Body of pancreas (tissue), 4 donors: ENCODE data around the gene E2F3. TPM values are rescaled to one million over a fixed set of nuclear protein-coding genes. Genes with fewer than 3 reads are reported as not detected.

Experiments
- ATAC-seq: fragments of 150-250 bp; one replicate; pipeline ENCODE4 v1.9.1; 2016
- DNase-seq, 4 donors: peaks; one replicate each; pipeline ENCODE4 v3.0.0-alpha.2; 2019
- H3K27ac ChIP-seq, 4 donors: fragments of 200-600 bp; sonication (generic); 1 replicate in 3 of 4; 2 replicates in 1 of 4; pipeline versions ENCODE4 v1.5.1 to v1.6.1; 2016 to 2019; ENCODE audit warnings: mild to moderate bottlenecking in 1 of 4, mixed read lengths in 1 of 4, moderate library complexity in 1 of 4
- H3K27me3 ChIP-seq, 2 donors: fragments of 200-600 bp; sonication (generic); one replicate each; pipeline ENCODE4 v1.6.0; 2016; ENCODE audit warnings: mild to moderate bottlenecking in 1 of 2
- H3K36me3 ChIP-seq, 2 donors: fragments of 200-600 bp; sonication (generic); replicated peaks in 1 of 2; 2 replicates each; pipeline ENCODE4 v1.5.1; 2016; ENCODE audit warnings: low read depth in 2 of 2; ENCODE audit not compliant: insufficient read depth in 1 of 2
- H3K4me1 ChIP-seq: fragments of 200-600 bp; sonication (generic); one replicate; pipeline ENCODE4 v1.6.0; 2016
- H3K4me3 ChIP-seq, 2 donors: fragments of 200-600 bp; sonication (generic); 1 replicate in 1 of 2; 2 replicates in 1 of 2; pipeline ENCODE4 v1.5.1; 2016 to 2019
- H3K9me3 ChIP-seq, 3 donors: fragments of 200-600 bp; sonication (generic); 1 replicate in 2 of 3; 2 replicates in 1 of 3; pipeline ENCODE4 v1.5.1; 2016
- POLR2A ChIP-seq, 3 donors: fragments of 450-650 bp; IDR thresholded peaks; one replicate each; pipeline ENCODE4 v1.6.1; 2016; ENCODE audit warnings: antibody characterized with exemption in 3 of 3, mild to moderate bottlenecking in 2 of 3
- WGBS, 2 donors: methylation state at CpG; one replicate each; pipeline ENCODE4 v1.1.5; 2017; 5-methylcytosine and 5-hydroxymethylcytosine counted together
- intact Hi-C: fragments of 100-400 bp; cut with DNase I; formaldehyde crosslinking; loops from one replicate; pipeline ENCODE4 v1.15.1; 2023
- total RNA-seq, 2 donors: library from RNA; depleted of rRNA; stranded (reverse); fragments of >200 nt; gene quantifications; one replicate each; pipeline ENCODE4 v1.1.0, GENCODE V29; 2016
- TF ChIP-seq, protein P1 (sequence below), 7 experiments: fragments of 450-650 bp in 4 of 7; fragments of 200-600 bp in 3 of 7; sonication (generic) in 3 of 7; IDR thresholded peaks; one replicate each; pipeline ENCODE4 v1.5.1; 2016 to 2019; ENCODE audit warnings: antibody characterized with exemption in 7 of 7

E2F3 gene
- total RNA-seq, 2 donors from 2014 or later: 2.0 to 2.3 TPM

GRCh38 chr6:20413826-20414225, 12.1 kb downstream of the E2F3 start:
- DNase-seq: no peak
- 76 to 79% methylated on average over 3 of the region's 3 CpGs for WGBS, 2 donors
- intact Hi-C loops: no loop called here
- no peak for ATAC-seq
- H3K27me3 ChIP-seq: no peaks in the 10 kb centered on the region
- H3K4me1 ChIP-seq: no peaks in the 10 kb centered on the region
- TF ChIP-seq, protein P1, sequence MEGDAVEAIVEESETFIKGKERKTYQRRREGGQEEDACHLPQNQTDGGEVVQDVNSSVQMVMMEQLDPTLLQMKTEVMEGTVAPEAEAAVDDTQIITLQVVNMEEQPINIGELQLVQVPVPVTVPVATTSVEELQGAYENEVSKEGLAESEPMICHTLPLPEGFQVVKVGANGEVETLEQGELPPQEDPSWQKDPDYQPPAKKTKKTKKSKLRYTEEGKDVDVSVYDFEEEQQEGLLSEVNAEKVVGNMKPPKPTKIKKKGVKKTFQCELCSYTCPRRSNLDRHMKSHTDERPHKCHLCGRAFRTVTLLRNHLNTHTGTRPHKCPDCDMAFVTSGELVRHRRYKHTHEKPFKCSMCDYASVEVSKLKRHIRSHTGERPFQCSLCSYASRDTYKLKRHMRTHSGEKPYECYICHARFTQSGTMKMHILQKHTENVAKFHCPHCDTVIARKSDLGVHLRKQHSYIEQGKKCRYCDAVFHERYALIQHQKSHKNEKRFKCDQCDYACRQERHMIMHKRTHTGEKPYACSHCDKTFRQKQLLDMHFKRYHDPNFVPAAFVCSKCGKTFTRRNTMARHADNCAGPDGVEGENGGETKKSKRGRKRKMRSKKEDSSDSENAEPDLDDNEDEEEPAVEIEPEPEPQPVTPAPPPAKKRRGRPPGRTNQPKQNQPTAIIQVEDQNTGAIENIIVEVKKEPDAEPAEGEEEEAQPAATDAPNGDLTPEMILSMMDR (IDR thresholded peaks at IDR 0.05): no peak
- TF ChIP-seq POLR2A (IDR thresholded peaks at IDR 0.05): no peak
- H3K9me3 ChIP-seq: no peaks in the 10 kb centered on the region
- H3K4me3 ChIP-seq: no peak overlapping the region
- no peaks in the 10 kb centered on the region for H3K36me3 ChIP-seq
- no peak overlapping the region for H3K27ac ChIP-seq

DNA sequence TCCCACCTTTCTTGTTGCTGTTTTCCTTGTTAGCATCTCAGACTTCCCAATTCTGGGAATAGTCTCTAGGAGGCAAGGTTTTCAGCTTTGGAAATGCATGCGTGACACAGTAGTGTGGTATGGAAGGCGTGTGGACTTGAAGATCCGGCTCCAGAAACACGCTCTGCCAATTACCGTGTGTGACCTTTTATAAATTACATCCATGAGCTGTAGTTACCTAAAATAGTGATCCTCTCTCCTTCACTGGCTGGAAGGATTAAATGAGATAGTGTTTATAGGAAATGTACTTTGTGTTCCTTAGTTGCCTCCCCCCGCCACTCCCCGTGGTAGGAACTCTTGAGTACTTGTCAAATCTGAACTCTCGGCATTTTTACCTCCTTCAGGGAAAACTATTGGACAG, 13.0 kb downstream of the E2F3 start:
- Histone ChIP-seq H3K27me3 (no peaks in the 10 kb centered on the region), H3K36me3 (no peaks in the 10 kb centered on the region), H3K4me3 (no peak overlapping the region), H3K9me3 (no peaks in the 10 kb centered on the region), H3K4me1 (no peaks in the 10 kb centered on the region), H3K27ac (no peak overlapping the region)
- ATAC-seq (no peak), DNase-seq (no peak)
- intact Hi-C loops: no loop called here
- 94 to 96% methylated on average over 8 of the region's 8 CpGs for WGBS, 2 donors
- no peak for TF ChIP-seq POLR2A (IDR thresholded peaks at IDR 0.05)
- TF ChIP-seq, protein P1 (IDR thresholded peaks at IDR 0.05): no peak

DNA sequence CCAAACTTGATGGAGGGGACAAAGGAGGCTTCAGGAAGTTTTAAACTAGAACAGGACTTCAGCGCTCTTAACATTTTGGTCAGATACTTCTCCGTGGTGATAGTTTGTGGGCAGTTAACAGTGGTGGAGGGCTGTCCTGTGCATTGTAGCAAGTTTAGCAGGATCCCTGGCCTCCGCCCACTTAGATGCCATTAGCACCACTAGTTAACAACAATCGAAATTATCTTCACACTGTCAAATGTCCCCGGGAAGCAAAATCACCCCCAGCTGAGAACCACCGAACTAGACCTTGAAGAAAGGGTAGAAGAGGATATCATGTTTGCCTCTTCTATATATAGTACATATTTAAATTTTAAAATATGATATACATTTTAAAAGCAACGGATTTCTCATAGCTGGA, 13.6 kb downstream of the E2F3 start:
- TF ChIP-seq POLR2A (IDR thresholded peaks at IDR 0.05): no peak
- TF ChIP-seq, protein P1 (IDR thresholded peaks at IDR 0.05): no peak
- WGBS, 2 donors: 74 to 80% methylated on average over 7 of the region's 7 CpGs
- H3K4me3 ChIP-seq: no peak overlapping the region
- H3K36me3 ChIP-seq: no peaks in the 10 kb centered on the region
- intact Hi-C loops: no loop called here
- no peaks in the 10 kb centered on the region for H3K4me1 ChIP-seq
- no peak for DNase-seq
- no peak overlapping the region for H3K27ac ChIP-seq
- H3K9me3 ChIP-seq: no peaks in the 10 kb centered on the region
- ATAC-seq: no peak
- no peaks in the 10 kb centered on the region for H3K27me3 ChIP-seq

DNA sequence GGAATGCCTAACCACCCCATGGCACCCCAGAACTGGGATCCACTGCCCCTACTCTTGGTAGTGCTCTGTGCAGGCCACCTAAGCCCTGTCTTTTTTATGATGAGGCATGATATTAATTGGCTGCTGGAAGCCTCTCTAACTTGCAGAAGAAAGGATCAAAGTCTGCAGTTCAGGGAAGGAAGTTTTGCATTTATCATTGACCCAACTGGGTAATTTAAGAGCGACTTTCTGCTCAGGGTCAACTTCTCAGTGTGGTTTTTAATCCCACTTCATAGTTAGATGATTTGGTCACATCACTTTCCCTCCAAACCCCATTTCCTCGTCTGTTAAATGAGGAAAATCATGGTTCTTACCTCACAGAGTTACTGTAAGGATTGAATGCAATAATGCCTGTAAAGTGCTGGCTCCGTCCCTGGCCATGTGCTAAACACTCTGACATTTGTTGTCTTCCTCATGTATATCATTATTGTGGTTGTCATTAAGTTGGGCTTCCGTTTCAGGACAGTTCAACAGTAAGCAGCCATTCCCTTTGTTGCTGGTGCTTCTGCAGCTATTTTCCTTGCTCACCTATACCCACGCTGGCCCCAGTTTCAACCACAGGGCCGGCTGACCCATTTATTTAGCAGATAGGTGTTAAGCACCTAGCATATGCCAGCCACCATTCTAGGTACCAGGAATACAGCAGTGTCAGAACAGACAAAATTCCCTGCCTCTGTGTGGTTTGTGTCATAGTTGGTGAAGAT, 14.2 kb downstream of the E2F3 start:
- H3K36me3 ChIP-seq: no peaks in the 10 kb centered on the region
- H3K9me3 ChIP-seq: no peaks in the 10 kb centered on the region
- DNase-seq (no peak), ATAC-seq (no peak)
- TF ChIP-seq, protein P1 (IDR thresholded peaks at IDR 0.05): no peak
- no peak for TF ChIP-seq POLR2A (IDR thresholded peaks at IDR 0.05)
- WGBS, 2 donors: 73 to 79% methylated on average over 6 of the region's 6 CpGs
- no peak overlapping the region for H3K4me3 ChIP-seq
- intact Hi-C loops: no loop called here
- no peaks in the 10 kb centered on the region for H3K27me3 ChIP-seq
- no peak overlapping the region for H3K27ac ChIP-seq
- H3K4me1 ChIP-seq: no peaks in the 10 kb centered on the region
